ENCODE results near the gene GLI1.
"Not testable (repeated sequence)": the region's sequence is repeated elsewhere in the genome, so short reads cannot be mapped to it uniquely, and the experiment has no call there.

The GLI1 gene

DNA sequence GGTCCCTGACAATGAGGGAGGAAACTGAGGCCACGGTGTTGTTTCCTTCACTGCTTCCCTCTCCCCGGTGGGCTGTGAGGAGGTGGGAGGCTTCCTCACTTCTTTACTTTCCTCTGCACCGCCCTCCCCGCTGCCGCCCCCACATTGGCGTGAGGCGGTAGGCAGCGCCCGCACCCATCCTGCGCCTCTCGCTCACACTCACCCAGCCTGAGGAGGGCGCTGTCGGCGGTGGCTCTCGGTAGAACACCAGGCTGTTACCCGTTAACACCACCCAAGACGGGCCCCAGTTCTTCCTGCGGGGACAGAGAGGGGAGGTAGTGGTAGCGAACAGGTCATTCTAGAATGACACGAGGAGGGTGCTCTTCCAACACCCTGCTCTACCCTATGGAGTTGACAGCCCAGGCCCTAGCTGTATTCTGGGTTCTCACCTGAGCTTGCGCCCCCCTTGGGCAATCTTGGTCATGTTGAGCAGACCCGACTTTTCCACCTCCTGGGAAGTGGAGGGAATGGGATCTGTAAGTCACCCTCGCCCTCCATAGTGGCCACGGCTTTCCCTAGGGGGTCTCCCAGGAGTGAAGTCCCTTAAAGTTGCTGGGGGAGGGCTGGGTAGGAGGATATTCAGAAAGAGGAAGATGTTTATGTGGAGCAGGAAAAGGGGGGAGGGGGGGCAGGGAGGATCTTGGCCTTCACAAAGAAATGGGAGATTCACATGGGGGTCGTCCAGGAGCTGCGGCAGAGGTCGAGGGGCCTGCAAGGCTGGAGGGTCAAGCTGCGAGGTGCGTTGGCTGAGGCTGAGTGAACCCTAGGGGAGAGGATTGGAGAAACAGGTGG lies 16.8 kb downstream of the GLI1 start:
- DNase-seq (ENCODE audit: low read depth in 2 of 2): peak in 1 of 2 donors; percentile 51

DNA sequence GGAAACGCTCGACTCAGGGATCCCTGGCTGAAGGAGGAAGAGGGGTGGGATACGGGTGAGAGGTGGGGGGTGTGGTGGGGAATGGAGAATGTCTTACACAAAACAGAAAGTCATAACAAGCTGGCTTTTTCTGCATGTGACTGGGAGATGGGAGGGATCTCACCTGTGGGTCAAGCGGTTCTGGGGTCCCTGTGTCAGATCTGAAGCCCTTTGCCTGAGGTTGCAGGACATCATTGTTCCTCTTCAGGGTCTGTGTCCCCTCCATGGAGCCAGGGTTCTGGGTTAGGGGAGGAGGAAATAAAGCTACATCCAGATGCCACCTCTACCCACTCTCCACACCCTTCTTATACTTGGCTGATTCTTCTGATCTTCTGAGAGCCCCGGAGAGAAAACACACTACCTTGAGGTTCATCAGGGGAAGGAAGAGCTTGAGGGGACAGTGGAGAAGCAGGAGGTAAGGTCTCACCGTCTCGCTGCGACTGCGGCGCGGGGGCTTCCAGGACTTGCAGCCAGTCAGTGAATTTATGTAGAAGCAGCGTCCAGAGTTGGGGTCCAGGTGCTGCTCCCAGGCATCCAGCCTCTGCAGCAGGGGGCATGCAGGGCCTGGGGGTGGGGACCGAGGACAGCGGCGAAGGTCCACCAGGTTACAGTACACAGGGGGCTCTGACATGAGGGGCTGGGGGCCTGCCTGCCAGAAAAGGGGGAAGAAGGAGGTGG lies 17.6 kb downstream of the GLI1 start:
- DNase-seq (ENCODE audit: low read depth in 2 of 2): no peak

DNA sequence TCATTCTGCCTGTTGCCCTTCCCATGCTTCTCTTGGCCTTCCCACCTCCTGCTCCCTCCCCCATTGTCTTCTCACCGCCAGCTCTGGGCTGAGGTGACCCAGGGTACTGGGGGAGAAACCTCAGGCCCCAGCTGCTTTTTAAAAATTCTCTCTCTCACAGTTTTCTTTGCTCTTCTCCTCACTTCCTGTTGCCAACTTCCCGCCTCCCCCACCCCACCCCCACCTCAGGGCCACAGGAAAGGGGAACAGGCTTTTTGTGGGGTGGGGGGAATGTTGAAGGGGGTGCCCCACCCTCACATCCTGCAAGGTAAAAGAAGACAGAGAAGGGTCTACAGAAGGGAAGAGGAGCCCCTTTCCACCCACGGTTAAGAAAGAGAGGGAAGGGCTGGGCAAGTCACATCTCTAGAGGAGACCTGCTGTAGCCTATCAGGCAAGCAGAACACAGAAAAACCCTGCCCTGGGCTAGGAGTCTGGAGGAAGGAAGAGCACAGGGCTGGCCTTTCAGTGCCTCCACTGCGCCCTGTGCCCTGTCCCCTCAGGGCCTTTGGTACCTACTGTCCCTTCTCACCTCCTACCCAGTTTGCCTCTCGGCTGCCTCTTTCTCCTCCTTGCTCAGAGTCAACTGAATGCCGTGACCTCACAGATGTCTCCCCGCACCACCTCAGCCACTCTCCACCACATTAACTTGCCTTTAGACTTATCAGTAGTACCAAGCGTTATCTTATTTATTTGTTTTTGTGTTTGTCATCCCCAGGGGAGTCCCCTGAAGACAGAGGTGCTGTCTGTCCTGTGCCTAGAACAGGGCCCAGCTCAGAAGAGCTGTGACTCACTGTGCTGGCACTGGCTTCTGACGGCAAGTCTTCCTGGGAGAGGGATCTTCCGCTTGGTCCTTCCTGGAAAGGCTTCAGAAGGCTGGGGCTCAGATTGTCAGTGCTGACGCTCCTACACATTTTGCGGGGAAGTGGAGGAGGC lies 18.4 kb downstream of the GLI1 start:
- no peak for DNase-seq (ENCODE audit: low read depth in 2 of 2)

DNA sequence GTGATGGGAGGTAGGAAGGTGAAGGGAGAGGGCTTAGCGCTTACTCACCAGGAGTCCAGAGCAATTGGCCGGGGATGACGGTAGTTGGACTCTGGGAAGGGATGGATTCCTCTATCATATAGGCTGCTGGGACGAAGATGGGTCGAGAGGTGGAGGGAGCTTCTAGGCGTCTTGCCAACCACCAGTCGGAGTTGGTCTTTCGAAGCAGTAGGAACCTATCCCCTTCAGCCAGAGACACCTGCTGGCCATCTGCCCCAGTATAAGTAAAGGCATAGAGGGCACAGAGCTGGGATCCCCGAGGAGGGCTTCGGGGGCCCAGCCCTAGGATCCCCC lies 19.4 kb downstream of the GLI1 start:
- no peak for DNase-seq (ENCODE audit: low read depth in 2 of 2)

DNA sequence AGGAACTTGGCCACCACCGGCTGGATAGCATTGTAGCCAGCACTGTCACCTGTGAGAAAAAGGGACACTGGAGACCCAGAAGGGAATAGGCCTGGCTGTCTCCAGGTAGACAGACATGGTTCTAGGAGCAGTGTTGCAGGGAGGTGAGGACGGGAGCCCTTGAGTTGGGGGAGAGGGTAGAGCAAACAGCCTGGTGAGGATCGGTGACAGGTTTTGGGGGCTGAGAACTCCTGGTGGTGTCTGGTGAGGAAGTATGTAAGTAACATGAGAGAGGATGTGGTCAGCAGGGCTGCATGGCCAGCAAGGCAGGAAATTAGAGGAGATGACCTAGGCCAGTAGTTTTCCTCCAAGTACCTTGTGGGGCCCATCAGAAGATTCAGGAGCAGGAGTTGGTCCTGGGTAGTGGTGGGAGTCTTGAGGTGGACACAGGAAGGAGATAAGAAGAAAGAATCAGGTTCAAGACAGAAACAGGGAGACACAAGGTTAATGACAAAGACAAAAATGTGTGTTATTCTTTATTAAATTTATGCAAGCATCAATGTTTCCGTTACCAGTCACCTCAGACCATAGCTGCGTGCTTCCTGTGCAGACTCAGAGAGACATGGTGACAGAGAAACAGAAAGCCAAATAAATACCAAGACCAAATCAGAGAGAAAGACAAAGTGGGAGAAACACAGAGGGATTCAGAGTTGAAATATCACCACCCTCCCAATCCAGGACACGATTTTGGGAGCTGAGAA lies 20.0 kb downstream of the GLI1 start, which contains the start of gene ARHGAP9:
ARHGAP9 (minus strand) TSS at position 491 of the 740 bp plus-strand sequence; CDS start at position 31, 460 bp downstream.
- no peak for DNase-seq (ENCODE audit: low read depth in 2 of 2)

DNA sequence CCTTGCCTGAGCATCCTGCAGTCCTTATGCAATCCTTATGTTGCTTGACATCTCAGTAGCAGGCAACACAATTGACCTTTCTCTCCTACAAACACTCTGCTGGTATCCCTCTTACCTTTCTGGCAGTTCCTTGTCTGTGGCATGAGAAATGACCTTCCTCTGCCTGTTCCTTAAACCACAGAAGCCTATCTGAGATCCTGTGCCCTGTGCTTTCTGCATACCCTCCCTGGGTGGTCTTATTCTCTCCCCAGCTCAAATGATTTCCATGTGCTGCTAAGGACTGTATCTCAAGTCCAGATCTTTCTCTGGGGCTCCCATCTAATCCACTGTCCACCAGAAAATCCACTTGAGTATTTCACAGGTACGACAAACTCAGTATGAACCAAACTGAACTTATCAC lies 22.1 kb downstream of the GLI1 start:
- DNase-seq (ENCODE audit: low read depth in 2 of 2): no peak

DNA sequence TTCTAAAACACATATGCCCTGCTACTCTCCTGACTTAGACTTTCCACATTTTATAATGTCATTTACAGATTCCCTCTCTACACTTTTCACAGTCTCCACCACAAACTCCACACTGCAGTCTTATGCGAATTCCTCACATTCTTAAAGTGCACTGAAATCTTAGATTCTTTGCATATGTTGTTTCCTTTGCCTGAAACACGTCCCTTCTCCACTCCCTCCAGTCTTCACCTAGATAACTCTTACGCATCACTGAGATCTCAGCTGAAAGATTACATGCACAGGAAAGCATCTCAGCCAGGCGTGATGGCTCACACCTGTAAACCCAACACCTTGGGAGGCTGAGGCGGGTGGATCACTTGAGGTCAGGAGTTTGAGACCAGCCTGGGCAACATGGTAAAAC lies 23.9 kb downstream of the GLI1 start:
- no peak for DNase-seq (ENCODE audit: low read depth in 2 of 2)

DNA sequence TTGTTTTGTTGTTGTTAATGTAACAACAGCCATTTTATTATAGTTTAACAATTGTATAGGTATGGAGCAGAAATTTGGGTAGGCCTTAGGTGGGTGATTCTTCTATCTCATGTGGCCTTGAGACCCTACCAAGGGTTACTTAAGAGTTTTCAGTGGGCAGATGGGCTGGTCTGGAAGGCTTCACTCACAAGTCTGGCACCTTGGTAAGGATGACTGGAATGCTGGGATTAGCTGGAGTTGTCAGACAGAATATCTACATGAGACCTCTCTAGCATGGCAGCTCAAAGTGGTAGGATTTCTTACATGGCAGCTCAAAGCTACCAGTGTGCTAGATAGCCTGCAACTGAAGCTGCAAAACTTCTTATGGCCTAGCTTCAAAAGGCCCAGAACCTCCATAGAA lies 26.1 kb downstream of the GLI1 start:
- DNase-seq (ENCODE audit: low read depth in 2 of 2): no peak

DNA sequence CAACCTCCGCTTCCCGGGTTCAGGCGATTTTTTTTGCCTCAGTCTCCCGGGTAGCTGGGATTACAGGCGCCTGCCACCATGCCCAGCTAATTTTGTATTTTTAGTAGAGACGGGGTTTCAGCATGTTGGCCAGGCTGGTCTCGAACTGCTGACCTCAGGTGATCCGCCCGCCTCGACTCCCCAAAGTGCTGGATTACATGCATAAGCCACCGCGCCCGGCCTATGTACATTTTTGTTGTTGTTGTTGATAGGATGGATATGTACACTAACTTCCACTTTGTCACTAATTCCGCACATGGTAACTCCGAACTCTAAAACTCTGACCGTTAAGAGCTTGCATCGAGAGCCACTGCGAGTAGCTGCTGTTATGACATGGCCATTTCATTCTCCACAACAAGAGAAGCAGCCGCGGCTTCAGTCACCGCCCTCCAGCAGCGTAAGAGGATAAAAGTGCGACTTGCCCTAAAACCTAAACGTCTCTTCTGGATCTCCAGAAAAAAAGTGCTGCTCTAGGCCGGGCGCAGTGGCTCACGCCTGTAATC lies 27.5 kb downstream of the GLI1 start:
- DNase-seq (ENCODE audit: low read depth in 2 of 2): no peak

DNA sequence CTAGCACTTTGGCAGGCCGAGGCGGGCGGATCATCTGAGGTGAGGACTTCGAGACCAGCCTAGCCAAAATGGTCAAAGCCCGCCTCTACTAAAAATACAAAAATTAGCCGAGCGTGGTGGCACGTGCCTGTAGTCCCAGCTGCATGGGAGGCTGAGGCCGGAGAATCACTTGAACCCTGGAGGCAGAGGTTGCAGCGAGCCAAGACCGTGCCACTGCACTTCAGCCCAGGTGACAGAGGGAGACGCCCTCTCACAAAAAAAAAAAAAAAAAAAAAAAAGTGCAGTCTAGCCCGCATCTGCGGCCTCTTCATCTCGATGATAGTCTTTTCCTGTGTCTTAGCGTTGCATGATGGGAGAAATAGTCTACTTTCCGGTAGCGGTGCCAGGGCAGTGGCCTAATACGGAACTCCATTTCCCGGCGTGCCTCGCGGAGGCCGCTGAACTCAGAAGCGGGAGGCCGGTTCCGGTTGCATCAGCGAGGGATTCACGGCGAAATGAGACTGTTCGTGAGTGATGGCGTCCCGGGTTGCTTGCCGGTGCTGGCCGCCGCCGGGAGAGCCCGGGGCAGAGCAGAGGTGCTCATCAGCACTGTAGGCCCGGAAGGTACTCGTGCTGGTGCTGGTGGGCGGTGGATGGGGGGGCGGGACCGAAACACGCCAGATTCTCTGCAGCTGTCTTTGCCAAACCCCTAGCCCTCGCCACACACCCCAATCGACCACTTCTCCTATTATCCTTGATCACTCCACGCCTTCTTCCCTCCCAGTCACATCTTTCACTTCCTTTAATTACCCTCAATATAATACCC lies 28.2 kb downstream of the GLI1 start, which contains the start of gene MARS1:
MARS1 (plus strand) TSS at position 472 of the 805 bp plus-strand sequence; CDS start at position 495, 23 bp downstream.
- DNase-seq (ENCODE audit: low read depth in 2 of 2): peak; percentile 71 to 79

DNA sequence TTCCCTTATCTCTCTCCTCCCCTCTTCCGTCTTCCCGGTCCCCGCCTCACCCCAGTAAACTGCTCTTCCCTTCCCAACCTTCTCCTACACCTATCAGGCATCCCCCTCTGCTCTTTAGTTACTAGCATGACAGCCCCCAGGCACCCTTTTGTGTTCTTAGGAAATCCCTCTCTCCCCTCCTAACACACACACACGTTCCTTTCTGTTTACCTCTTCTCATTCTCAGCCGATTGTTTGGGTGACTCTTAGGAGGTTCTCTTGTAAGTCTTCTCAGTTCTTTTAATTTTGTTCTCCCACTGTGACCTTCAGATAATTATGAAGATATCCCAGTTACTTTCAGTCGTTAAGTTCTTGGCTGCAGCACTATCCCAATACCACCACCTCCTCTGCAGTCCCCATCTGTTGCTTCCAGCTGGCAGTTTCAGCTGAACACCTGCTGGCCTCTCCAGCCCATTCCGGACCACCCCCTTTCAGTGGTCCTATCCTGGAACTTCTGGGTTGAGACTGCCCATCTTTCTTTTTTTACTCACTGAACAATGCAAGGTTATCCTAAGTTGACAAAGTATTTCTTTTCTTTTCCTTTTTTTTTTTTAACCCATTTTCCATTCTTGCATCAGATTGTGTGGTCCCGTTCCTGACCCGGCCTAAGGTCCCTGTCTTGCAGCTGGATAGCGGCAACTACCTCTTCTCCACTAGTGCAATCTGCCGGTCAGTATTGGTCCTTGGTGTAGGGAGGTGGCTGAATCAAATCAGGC lies 29.0 kb downstream of the GLI1 start:
- no peak for DNase-seq (ENCODE audit: low read depth in 2 of 2)

DNA sequence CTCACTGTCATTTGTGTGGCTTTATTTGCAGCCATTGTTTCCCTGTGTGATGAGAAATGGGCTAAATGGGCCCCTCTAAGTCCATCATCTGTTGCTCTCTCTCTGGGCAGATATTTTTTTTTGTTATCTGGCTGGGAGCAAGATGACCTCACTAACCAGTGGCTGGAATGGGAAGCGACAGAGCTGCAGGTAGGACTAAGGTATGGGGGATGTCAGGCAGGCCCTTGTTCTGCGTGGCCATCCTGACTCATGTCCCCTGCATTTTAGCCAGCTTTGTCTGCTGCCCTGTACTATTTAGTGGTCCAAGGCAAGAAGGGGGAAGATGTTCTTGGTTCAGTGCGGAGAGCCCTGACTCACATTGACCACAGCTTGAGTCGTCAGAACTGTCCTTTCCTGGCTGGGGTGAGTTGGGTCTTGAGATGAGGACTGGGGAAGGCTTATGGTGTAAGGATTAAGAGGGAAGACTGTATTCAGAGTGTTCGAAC lies 29.6 kb downstream of the GLI1 start:
- DNase-seq (ENCODE audit: low read depth in 2 of 2): no peak

DNA sequence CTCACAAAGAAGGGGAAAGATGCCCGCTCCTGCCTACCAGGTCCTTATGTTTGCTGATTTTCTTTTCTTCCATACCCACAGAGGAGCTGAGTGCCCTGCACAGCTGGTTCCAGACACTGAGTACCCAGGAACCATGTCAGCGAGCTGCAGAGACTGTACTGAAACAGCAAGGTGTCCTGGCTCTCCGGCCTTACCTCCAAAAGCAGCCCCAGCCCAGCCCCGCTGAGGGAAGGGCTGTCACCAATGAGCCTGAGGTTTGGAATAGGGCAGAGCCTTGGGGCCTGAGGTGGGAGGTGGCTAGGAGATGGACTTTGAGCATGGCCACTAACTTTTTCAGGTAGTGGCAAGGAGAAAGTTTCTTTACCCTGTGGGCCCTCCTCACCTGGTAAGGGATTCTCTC lies 30.5 kb downstream of the GLI1 start:
- no peak for DNase-seq (ENCODE audit: low read depth in 2 of 2)

DNA sequence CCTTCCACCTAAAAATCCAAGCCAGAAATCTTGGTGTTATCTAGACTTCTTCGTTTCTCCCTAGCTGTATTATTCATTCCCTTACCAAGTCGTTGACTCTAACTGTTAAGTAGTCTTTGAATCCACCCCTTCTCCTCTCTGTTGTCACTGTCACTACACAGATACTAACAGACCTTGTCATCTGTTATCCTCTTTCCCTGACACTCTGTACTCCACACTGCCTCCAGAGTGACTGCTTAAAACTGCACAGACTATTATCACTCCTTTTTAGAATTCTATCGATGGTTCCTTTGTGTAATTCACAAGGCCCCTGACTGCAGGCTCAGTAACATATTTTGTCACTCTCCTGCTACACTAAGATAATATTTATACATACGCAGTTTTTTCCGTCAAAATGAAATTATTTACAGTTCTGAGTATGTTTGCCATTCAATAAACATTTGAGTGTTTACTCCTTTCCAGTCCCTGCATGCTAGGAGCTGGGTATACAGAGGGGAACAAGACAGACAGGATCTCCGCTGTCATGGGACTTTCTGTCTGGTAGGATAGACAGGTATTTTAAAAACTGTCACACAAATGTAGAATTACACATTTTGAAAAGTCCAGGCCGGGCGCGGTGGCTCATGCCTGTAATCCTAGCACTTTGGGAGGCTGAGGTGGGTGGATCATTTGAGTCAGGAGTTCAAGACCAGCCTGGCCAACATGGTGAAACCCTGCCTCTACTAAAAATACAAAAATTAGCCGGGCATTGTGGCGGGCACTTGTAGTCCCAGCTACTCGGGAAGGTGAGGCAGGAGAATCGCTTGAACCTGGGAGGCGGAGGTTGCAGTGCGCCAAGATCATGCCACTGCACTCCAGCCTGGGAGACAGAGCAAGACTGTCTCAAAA lies 32.1 kb downstream of the GLI1 start:
- DNase-seq (ENCODE audit: low read depth in 2 of 2): no peak

DNA sequence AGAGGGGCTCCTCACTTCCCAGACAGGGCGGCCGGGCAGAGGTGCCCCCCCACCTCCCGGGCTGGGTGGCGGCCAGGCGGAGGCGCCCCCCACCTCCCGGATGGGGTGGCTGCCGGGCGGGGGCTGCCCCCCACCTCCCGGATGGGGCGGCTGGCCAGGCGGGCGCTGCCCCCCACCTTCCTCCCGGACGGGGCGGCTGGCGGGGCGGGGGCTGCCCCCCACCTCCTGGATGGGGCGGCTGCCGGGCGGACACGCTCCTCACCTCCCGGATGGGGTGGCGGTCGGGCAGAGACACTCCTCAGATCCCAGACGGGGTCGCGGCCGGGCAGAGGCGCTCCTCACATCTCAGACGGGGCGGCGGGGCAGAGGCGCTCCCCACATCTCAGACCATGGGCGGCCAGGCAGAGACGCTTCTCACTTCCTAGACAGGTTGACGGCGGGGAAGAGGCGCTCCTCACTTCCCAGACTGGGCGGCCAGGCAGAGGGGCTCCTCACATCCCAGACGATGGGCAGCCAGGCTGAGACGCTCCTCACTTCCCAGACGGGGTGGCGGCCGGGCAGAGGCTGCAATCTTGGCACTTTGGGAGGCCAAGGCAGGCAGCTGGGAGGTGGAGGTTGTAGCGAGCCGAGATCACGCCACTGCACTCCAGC lies 35.6 kb downstream of the GLI1 start:
- not testable (repeated sequence) for DNase-seq (ENCODE audit: low read depth in 2 of 2)

DNA sequence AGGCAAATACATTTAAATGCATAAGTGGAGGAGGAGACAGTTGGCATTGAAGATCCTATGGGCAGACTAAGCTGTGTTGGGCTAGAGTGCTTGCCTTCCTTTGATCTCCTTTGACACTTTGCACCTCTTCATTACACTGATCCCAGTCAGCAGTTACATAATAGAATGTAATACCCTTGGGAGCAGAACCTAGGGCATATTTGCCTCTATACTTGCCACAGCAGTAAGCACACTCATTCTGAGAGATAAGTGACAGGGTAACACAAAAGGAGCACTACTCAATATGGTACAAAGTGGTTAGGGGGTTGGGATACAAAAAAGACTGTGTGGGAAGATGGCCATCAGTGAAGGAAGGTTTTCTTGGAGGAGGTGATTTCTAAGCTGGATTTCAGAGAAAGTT lies 37.2 kb downstream of the GLI1 start:
- DNase-seq (ENCODE audit: low read depth in 2 of 2): no peak
